ENCODE results near the gene MED22.

GRCh38 chr9:133340916-133341315, 7.0 kb downstream of the MED22 start:
- TF ChIP-seq CTCF (IDR thresholded peaks at IDR 0.05 in 8 of 11, conservative IDR thresholded peaks at IDR 0.05 in 3 of 11) (no peak), POLR2A (IDR thresholded peaks at IDR 0.05) (no peak)

Measured in spleen (tissue), 7 donors.